ENCODE data around the gene SLC7A10. TPM values are rescaled to one million over a fixed set of nuclear protein-coding genes. Genes with fewer than 3 reads are reported as not detected.
A peak's percentile ranks its signal among the peaks of the same experiment; 100 is the strongest.

SLC7A10 gene
- total RNA-seq (2021) = 2.5 and 2.9 TPM in 2 replicates
- long read RNA-seq, partial matches to known transcripts = 0 of 3 reads
- long read RNA-seq, other reads (novel, unspliced or antisense) = 2 of 3 reads

- peaks cover 17% of the 10 kb centered on the region; the same call in 1 of the 2 replicates for H3K27me3 ChIP-seq (ENCODE audit: insufficient read depth, low read length)
Observed at GRCh38 chr19:33225458-33225926, at the start of gene SLC7A10. Gene SLC7A10, minus strand, starts transcription at chr19:33225850. Its CDS starts 147 bp downstream, at chr19:33225703.

More at GRCh38 chr19:33225458-33225926, at the start of gene SLC7A10:
- peaks cover 10% of the 10 kb centered on the region for H3K23me2 ChIP-seq (ENCODE audit: insufficient read length, low read depth, low read length, poor library complexity, severe bottlenecking)
- no peak within 1 kb of the TSS for H4K91ac ChIP-seq (ENCODE audit: insufficient read length, low read depth, low read length)
- Mint-ChIP-seq H3K27me3 (ENCODE audit: low read depth) (peaks cover 70% of the 10 kb centered on the region), H3K9me3 (peaks cover 22 to 23% of the 10 kb centered on the region in 2 experiments), H3K4me1 (peaks cover 8 to 10% of the 10 kb centered on the region in 2 experiments; a peak in 3 of 4 replicates), H3K4me3 (peak within 1 kb of the TSS; percentile 69 to 85), H3K36me3 (ENCODE audit: insufficient read depth in 1 of 3, low read depth in 3 of 3) (peaks cover 6 to 17% (median 7%) of the 10 kb centered on the region in 3 experiments; a peak in 5 of 7 replicates), H3K27ac (no peak within 1 kb of the TSS; a peak in 1 of 7 replicates)
- no peaks in the 10 kb centered on the region for H3K79me1 ChIP-seq (ENCODE audit: insufficient read depth, low read depth, low read length, poor library complexity, severe bottlenecking)
- H2BK120ac ChIP-seq (ENCODE audit: low read depth, low read length, poor library complexity, severe bottlenecking) = no peak within 1 kb of the TSS
- no peaks in the 10 kb centered on the region for H3K79me2 ChIP-seq (ENCODE audit: insufficient read depth, low read length)
- no peak within 1 kb of the TSS; the same call in 1 of the 2 replicates for H2BK15ac ChIP-seq (ENCODE audit: low read depth, low read length)
- no peak within 1 kb of the TSS for H2BK5ac ChIP-seq (ENCODE audit: insufficient read length, low read length)
- no peak within 1 kb of the TSS for H2AK5ac ChIP-seq (ENCODE audit: insufficient read length, low read length)
- H3K18ac ChIP-seq (ENCODE audit: insufficient read length, low read depth, low read length) = peak within 1 kb of the TSS; percentile 7
- H3K4ac ChIP-seq (ENCODE audit: low read depth, low read length) = no peak within 1 kb of the TSS
- H3K14ac ChIP-seq (ENCODE audit: insufficient read depth, low read length) = no peak within 1 kb of the TSS; the same call in 1 of the 2 replicates
- no peak within 1 kb of the TSS for H2BK20ac ChIP-seq (ENCODE audit: low read depth, low read length, poor library complexity, severe bottlenecking)
- no peak for DNase-seq
- no peak within 1 kb of the TSS for H2BK12ac ChIP-seq (ENCODE audit: insufficient read length, low read depth, low read length)
- no peak within 1 kb of the TSS for H3K9ac ChIP-seq (ENCODE audit: extremely low read depth, insufficient read length, low read length)
- peak; percentile 21; the same call in 1 of the 3 replicates for TF ChIP-seq CTCF (conservative IDR thresholded peaks at IDR 0.05)
- peak within 1 kb of the TSS; percentile 71 for H3K4me2 ChIP-seq (ENCODE audit: insufficient read depth, insufficient read length, low read length)
- no peaks in the 10 kb centered on the region for H3K9me3 ChIP-seq (ENCODE audit: control insufficient read depth, low read depth, low read length)
- no peak within 1 kb of the TSS for H4K5ac ChIP-seq (ENCODE audit: insufficient read length, low read depth, low read length)
- H4K20me1 ChIP-seq (ENCODE audit: control insufficient read depth, insufficient read depth, insufficient read length) = no peaks in the 10 kb centered on the region
- no peak within 1 kb of the TSS for H3K23ac ChIP-seq (ENCODE audit: insufficient read length, low read depth, low read length)
- H3T11ph ChIP-seq (ENCODE audit: low read length) = no peak within 1 kb of the TSS
- WGBS (ENCODE audit: extremely low coverage, insufficient read length, low lambda C conversion rate) = no CpG with 5 or more reads among the region's 62 CpGs
- H3K56ac ChIP-seq (ENCODE audit: insufficient read length, low read depth, low read length) = no peak within 1 kb of the TSS
- no peak within 1 kb of the TSS for H3K27ac ChIP-seq (ENCODE audit: insufficient read length, low read depth, low read length)
- H4K8ac ChIP-seq (replicated peaks; ENCODE audit: insufficient read length, low read depth, low read length) = no peak within 1 kb of the TSS
- no peaks in the 10 kb centered on the region for H3K4me1 ChIP-seq (ENCODE audit: insufficient read depth, low read length)
- H2AFZ ChIP-seq (ENCODE audit: low read length) = no peak within 1 kb of the TSS
